Measurements from ENCODE around the gene TAS2R41.
"Not testable (repeated sequence)": the region's sequence is repeated elsewhere in the genome, so short reads cannot be mapped to it uniquely, and the experiment has no call there.

TAS2R41 gene

DNA sequence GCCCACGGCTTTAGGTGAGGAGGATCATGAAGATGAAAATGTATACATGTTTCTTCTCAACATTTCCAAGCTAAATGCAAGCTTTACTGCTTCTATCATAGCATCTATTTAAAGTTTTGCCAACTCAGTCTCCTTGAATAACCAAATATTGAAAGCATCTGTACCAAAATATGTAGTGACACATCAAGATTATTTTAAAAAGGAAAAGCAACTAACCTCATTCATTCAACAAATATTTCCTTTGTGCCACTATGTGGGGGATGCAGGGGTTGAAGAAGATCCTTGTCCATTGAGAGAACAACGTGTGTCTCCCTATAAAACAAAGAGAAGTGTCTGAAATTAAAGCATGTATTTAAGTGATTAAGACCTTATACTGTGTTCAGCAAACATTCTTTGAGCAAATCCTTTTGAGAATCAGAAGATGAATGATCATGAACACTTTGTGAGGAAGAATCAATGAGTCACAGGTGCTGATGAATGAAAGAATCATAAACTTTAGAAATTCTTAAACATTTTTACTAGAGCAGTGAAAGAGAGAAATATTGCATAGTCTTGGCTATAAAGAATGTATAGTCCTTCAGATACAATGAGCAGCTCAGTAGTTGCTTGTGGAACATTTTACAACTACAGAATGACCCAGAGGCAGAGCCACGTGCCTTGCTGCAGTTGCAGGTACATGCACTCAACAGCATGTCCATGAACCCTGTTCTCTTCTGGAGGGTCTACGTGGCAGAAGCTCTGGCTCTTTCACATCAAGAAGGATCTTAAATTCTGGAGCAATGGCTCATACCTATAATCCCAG is 20.5 kb upstream of the TAS2R41 start:
- no peak for DNase-seq (ENCODE audit: low spot score)
- no peak for FAIRE-seq

DNA sequence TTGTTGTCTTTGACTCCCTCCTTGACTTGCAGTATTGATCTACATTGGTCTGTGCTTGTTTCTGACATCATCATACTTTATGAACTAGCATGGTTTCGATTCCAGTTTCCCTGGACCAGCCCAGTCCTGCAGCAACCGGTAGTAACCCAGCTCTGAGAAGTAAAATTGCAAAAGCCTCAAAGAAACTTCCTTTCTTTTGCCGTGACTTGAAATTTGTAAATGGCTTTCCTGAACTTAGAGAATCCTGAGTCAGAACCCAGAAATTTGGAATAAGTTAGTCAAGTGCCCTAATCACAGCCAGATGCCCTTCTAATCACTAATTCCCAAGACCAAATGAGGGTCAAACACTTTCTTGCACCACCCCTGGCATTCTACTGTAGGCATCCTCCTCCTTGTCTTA is 19.4 kb upstream of the TAS2R41 start:
- no peak for DNase-seq (ENCODE audit: low spot score)
- FAIRE-seq: no peak

DNA sequence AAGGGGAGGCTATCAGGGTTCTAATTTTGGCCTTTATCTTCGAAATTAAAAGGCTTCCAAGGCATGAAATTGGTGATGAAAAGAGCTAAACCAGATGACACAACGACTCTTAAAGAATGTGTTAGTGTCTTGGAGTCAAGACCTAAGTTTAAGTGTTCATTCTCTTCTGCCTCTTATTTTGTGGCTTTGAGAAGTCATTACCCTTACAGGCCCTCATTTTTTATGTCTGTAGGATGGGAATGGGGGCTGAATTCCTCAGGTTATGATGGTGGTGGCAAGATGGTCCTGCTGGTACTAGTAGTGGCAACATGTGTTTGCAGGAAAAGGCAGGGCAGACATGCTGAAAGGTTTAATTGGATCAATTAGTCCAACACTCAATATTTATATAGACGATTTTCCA is 19.0 kb upstream of the TAS2R41 start:
- FAIRE-seq (no peak), DNase-seq (ENCODE audit: low spot score) (no peak)

DNA sequence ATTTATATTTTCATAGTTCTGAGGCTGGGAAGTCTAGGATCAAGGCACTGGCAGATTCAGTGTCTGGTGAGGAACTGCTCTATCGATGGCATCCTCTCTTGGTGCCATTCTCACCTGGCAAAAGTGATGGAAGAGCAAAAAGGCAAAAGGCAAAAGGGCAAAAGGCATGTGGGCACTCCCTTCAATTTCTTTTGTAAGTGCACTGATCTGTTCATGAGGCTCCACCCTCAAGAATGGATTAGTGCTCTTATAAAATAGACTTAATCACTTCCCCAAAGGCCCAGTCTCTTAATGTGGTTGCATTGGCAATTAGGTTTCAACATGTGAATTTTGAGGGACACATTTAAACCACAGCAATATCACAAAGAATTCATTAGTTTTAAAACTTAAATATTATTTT is 18.3 kb upstream of the TAS2R41 start:
- FAIRE-seq (no peak), DNase-seq (ENCODE audit: low spot score) (no peak)

DNA sequence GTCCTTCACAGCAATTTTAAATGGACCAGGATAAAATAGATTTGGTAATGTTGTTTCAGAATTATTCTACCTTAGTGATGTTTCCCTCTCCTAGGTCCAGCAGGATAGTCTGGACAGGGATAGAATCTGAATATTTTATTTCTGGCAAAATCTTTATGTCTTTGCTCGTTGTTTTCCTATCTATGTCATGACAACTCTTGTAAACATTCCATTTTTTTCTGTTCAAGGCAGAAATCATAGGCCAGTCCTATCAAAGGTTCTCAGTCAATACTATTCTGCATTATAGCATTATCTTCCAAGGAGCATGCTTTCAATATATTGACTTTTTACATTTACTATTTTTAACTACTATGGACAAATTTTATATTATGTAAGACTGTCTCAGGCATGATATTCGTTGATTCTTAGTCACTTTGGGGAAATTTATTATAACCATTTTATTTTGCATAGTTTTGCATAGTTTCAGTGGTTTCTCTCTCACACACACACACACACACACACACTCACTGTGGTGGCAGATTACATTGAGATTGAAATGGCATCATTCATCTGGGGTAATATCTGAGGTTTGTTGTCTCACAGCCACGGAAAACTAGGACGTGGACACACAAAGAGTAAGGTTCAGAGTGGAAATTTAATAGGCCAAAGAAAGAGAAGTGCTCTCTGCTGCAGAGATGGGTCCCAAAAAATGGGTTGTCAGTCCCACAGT is 17.2 kb upstream of the TAS2R41 start:
- FAIRE-seq (no peak), DNase-seq (ENCODE audit: low spot score) (no peak)

DNA sequence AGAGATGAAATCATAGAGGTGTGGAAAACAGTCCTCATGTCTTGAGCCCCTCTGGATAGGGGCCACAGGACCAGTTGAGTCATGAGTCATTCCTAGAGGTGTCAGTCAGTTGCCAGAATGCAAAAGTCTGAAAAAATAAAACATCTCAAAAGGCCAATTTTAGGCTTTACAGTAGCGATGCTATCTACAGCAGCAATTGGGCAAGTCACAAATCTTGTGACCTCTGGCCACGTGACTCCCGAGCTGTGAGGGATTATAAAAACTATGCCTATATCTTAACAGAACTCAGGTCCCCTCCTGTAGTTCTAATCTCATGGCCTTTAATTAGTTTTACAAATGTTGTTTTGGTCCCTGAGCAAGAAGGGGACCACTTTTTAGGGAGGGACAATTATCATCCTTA is 15.6 kb upstream of the TAS2R41 start:
- DNase-seq (ENCODE audit: low spot score): no peak
- FAIRE-seq: no peak

DNA sequence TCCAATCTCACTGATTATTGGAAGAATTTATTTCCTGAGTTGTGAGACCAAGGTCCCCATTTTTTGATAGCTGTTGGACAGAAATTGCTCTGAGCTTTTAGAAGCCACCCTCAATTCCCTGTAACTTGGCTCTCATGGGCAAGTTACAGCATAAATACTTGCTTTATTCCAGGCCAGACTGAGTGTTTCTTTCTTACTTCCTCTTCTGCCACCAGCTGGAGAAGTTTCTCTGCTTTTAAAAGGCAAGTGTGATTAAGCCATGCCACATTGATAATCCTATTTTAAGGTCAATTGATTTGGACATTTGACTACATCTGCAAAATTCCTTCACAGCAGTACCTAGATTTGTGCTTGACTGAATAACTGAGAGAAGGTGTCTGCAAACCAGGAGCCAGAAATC is 14.1 kb upstream of the TAS2R41 start:
- DNase-seq (ENCODE audit: low spot score): no peak
- no peak for FAIRE-seq

DNA sequence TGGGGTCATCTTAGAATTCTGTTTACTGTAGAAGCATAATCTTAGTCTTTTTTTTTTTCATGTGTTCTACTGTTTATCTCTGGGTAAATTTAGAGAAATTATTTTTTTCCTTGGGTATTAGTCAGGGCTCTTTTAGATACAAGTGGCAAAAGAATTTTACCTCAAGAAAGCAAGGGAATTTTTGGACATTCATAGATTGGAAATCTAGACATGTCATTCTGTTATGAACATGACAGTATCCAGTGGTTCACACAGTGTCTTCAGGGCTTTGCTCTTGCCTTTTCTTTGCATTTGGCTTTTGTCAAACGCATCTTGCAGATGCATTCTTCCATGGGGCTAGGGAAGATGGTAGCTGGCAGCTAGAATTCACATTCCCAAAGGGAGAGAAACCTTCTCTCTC is 13.7 kb upstream of the TAS2R41 start:
- FAIRE-seq (no peak), DNase-seq (ENCODE audit: low spot score) (no peak)

DNA sequence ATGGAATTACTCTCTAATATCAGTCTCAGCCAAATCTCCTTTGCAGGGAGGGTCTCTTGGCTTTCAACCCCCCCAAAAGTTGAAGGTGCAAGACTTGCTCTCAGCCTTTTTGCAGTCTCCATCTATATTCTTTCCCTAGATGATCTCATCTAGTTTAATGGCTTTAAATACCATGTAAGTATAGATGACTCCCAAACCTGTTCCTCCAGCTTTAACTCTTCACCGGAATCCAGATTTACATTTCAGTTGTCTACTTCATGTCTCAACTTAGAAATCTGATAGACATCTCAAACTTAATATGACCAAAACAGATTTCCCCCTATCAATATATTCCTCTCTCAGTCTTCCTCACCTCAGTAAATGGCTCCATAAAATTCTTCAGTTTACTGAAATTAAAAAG is 9.9 kb upstream of the TAS2R41 start:
- DNase-seq (ENCODE audit: low spot score) (no peak), FAIRE-seq (no peak)

DNA sequence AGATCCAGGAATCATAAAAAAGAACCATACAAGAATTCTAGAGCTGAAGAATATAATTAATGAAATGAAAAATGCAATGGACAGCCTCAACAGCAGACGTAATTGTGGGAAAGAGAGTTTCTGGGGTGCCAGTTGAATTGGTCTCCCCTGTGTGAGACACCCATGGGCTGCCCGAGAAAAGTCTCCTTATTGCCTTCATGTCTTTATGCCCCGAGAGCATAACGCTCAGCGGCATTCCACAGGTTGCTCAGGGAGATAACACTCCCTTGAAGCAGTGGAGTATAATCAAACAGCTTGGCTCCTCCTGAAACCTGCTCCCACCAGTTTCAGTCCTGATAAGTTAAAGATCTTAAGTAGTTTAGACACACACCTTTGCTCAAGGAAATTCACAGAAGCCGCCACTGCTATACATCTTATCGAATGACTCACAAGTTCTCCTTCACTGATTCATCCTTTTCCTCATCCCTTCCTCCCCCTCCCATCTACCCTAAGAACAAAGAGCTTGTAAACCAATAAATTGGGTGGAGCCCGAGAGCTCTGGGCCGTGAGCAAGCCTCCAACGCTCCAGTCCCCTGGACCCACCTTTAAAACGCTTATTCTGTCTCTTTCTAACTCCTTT is 5.5 kb upstream of the TAS2R41 start:
- not testable (repeated sequence) for FAIRE-seq; DNase-seq (ENCODE audit: low spot score)

DNA sequence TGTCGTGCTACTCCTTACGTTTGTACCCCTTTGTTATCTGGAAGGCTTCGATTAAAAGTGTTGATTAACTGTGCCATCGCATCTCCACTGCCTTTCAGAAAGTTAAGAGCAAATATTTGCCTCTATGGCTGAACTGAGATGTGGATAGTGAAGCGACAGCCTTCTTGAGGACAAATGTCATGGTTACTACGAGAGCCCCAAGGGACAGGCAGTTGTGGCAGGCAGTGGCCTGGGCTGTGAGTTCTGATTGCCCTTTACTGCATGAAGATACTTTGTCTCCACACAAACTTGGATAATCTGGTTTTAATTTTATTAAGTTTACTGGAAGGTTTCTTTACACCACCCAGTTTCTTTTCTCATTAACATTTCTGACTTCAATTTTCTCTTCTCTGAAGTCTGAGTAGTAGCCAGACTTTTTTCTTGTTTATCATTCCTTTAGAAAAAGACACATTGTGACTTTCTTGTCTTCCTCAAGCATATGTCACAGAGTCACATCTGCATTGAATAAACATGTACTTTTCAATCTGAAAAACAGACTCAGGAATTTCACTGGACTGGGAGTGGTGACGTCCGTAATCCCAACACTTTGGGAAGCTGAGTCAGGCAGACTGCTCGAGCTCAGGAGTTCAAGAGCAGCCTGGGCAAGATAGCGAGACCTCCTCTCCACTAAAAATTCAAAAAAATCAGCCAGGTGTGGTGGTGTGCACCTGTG is 1.5 kb downstream of the TAS2R41 start:
- FAIRE-seq: no peak
- no peak for DNase-seq (ENCODE audit: low spot score)

DNA sequence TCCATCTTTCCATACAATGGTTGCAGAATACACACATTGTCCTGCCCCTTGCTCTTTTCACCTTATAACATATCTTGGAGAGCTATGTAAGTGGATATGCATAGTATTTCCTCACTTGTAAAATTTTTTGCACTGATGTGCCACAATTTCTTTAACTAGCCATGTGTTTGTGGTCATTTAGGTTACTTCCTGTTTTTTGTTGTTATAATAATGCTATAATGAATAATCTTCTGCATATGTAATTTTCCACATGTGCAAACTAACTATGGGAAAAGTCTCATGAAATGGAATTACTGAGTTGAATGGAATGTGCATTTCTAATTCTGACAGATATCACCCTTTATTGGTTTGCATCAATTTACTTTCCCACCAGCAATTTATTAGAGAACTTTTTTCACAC is 2.8 kb downstream of the TAS2R41 start:
- no peak for FAIRE-seq
- DNase-seq (ENCODE audit: low spot score): no peak

DNA sequence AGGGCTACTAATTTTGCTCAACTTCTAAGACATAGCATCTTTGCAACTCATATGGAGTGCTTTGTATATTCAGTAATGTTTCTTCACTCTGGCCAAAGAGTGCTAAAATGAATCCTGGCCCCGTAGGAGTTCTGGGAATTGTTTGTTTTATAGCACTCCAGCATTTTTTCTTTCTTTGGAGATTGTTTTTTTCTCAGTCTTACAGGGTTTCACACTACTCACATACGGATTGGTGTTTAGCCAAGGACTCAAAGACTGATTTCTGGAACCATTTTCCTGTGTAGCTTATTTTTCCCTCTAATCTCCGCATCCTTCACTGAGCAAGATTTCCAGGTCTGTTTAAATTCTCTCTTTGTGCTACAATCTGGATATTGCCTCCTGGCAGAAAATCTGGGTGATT is 6.4 kb downstream of the TAS2R41 start:
- DNase-seq (ENCODE audit: low spot score): no peak
- no peak for FAIRE-seq

DNA sequence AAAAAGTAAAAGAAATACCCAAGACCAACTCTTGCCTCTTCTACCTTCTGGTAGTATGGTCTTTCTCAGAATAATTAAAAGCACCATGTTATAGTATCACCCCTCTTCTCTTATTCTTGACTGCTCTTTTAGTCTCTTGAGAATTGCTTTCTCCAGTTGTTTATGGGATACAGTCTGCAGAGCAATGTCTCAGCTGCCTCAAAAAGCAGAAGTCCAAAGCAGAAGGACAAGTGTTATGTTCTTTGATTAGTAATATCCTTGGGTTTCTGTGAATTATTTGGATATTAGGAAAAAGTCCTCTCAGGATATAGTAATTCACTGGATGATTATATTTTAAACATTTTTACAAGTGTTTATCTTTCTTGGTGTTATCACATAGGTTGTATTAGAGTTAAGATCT is 7.4 kb downstream of the TAS2R41 start:
- DNase-seq (ENCODE audit: low spot score) (no peak), FAIRE-seq (no peak)

DNA sequence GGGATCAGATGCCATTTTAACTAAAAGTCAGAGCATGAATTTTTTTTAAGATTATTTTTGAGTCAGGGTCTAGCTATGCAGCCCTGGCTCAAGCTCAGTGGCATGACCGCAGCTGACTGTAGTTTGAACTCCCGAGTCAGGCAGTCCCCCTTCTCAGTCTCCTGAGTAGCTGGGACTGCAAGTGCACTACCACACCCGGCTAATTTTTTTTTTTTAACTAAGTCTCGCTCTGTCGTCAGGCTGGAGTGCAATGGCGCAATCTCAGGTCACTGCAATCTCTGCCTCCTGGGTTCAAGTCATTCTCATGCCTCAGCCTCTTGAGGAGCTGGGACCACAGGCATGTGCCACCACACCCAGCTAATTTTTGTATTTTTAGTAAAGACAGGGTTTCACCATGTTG is 7.8 kb downstream of the TAS2R41 start:
- FAIRE-seq (no peak), DNase-seq (ENCODE audit: low spot score) (no peak)

DNA sequence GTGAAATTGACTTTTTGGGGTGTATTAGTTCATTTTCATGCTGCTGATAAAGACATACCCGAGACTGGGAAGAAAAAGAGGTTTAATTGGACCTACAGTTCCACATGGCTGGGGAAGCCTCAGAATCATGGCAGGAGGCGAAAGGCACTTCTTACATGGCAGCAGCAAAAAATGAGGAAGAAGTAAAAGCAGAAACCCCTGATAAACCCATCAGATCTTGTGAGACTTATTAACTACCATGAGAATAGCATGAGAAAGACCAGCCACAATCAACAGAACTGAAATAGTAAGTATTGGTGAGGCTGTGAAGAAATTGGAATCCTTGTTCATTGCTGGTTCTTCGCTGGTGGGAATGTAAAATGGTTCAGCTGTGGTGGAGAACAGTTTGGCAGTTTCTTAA is 8.6 kb downstream of the TAS2R41 start:
- DNase-seq (ENCODE audit: low spot score); FAIRE-seq: not testable (repeated sequence)

DNA sequence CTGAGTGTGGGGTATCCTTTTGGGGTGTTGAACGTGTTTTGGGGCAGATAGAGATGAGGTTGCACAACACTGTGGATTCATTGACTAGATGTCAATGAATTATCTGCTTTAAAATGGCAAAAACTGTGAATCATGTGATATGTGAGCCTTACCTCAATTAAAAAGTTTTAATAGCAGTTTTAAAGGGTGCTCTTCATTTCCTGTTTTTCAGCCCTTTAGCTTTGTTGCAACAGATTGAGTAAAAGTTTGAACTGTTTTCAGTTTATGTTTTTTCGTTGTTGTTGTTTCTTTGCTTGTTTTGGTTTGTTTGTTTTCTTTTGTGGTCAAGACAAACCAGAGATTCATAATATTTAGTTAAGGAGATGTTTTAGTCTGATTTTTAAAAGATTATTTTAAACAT is 9.4 kb downstream of the TAS2R41 start:
- DNase-seq (ENCODE audit: low spot score): no peak
- FAIRE-seq: no peak

DNA sequence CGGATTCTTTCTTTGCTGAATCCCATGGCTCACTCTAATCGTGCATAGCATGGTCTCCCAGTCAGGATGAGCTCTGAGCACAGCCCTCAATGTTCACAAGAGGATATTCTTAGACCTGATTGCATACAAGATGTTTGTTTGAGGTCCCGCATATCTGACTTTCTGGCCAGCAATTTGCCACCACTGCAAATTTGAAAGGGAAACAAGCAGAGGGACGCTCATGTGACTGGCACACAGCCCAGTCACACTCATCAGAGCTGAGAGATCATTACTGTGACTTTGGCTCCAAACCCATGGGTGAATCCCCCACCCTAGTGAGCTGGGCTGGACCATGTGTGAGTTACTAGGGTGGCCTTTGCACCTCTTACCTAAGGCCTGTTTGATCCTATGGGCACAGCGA is 9.9 kb downstream of the TAS2R41 start:
- DNase-seq (ENCODE audit: low spot score) (no peak), FAIRE-seq (no peak)

DNA sequence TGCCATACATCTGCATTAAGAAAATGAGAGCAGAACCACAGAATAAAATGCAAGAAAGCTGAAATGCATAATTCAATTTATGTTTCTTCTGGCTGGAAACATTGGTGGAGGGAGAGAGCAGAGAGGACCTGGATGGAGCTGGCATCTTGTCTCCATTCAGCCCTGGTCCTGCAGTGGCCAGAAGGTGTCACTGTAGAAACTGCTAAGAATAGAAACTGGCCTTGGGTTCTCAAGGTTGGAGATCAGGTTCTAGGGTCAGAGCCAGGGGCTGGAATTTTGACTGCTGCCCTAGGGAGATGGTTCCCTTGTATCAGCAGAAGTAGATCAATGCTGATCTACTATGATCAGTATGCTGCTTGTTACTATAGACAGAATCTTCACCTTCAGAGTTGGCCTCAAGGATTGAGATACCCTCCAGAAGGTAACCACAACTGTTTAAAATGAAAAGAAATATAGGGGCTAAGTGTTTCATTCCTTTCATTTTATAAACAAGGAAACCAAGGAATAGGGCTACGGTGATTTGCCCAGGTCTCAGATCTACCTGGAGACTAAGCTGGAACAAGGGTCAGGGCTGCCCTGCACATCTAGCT is 13.1 kb downstream of the TAS2R41 start:
- DNase-seq (ENCODE audit: low spot score): no peak
- FAIRE-seq: no peak

DNA sequence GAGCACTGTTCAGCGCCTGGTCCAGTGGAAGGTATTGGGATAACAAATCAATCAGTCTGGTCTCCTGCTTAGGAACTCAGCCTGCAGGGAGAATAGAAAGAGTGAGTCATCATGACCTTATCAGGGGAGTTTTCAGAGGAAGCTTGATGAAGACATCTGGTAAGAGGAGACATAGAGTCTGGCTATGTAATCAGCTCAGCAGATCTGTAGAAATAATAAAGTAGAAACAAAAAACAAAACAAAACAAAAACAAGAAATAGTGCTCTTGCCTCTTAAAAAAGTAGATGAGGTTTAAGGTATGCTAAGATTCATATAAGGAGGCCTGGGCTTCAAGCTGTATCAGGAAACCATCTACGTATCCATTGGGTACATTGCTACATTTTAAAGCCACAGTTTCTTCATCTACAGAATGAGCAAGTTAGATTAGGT is 14.4 kb downstream of the TAS2R41 start:
- no peak for FAIRE-seq
- no peak for DNase-seq (ENCODE audit: low spot score)

Measured in RCC 7860 (cell line).